A549 (cell line): ENCODE results near the gene MIER1. TPM values are rescaled to one million over a fixed set of nuclear protein-coding genes. Genes with fewer than 3 reads are reported as not detected.

ENCODE experiments used
- ATAC-seq, 2 experiments: fragments of 200-7000 bp in 1 of 2; fragments of >200 bp in 1 of 2; cut with Nextera tagmentation in 1 of 2; cut with Tn5 transposase in 1 of 2; 3 replicates each; pipeline versions ENCODE4 v1.8.0 to v1.9.1; 2018 to 2020; ENCODE audit warnings: mild to moderate bottlenecking in 1 of 2, moderate library complexity in 1 of 2
- CTCF ChIA-PET: fragments of 300-600 bp; sonication (Branson Sonifier 250); formaldehyde crosslinking; extraction: SDS; loops from one replicate; lab custom pipeline; 2021; ENCODE audit warnings: antibody characterized with exemption, inconsistent platforms; lab: Yijun Ruan, JAX
- POLR2A ChIA-PET: fragments of 350-600 bp; formaldehyde crosslinking; extraction: SDS; loops from one replicate; lab custom pipeline; 2021; ENCODE audit warnings: antibody characterized with exemption, inconsistent platforms; lab: Yijun Ruan, JAX
- DNase-seq, 2 experiments: peaks; one replicate each; pipeline versions ENCODE4 v3.0.0 to v3.0.0-alpha.2; 2011 to 2016; ENCODE audit warnings: low read depth in 1 of 2, low spot score in 1 of 2
- FAIRE-seq: peaks from 2 replicates; lab custom pipeline; 2011; peaks lifted over from hg19 to GRCh38; lab: Jason Lieb, UNC
- H3K27ac ChIP-seq, 2 experiments: fragments of >200 bp; sonication (Bioruptor Twin); formaldehyde crosslinking; 3 replicates each; pipeline ENCODE4 v1.5.1; 2016 to 2017
- H3K4me1 ChIP-seq: fragments of >200 bp; sonication (Bioruptor Twin); formaldehyde crosslinking; 3 replicates; pipeline ENCODE4 v1.6.1; 2016
- H3K4me2 ChIP-seq: fragments of >200 bp; sonication (Bioruptor Twin); formaldehyde crosslinking; 3 replicates; pipeline ENCODE4 v1.6.1; 2016
- H3K4me3 ChIP-seq: fragments of >200 bp; sonication (Bioruptor Twin); formaldehyde crosslinking; 3 replicates; pipeline ENCODE4 v1.5.1; 2016
- H3K9me3 ChIP-seq: fragments of >200 bp; sonication (Bioruptor Twin); formaldehyde crosslinking; 3 replicates; pipeline ENCODE4 v1.6.1; 2016
- BHLHE40 ChIP-seq: IDR thresholded peaks from 2 replicates; pipeline ENCODE4 v1.6.1; 2012; ENCODE audit warnings: low read depth, low read length, inconsistent platforms
- CBX2 ChIP-seq: fragments of 200-600 bp; sonication (generic); IDR thresholded peaks from 2 replicates; pipeline ENCODE4 v1.6.1; 2016; ENCODE audit warnings: low read depth, mild to moderate bottlenecking, borderline replicate concordance
- CBX8 ChIP-seq: fragments of 200-600 bp; sonication (generic); IDR thresholded peaks from 2 replicates; pipeline ENCODE4 v1.6.1; 2016
- CTCF ChIP-seq: fragments of >200 bp; sonication (Bioruptor Twin); formaldehyde crosslinking; IDR thresholded peaks from 3 replicates; pipeline ENCODE4 v1.5.1; 2016
- EHF ChIP-seq: fragments of 250-450 bp; sonication (Bioruptor Pico); IDR thresholded peaks from 2 replicates; pipeline ENCODE4 v1.5.0; 2020; ENCODE audit warnings: mild to moderate bottlenecking
- EHMT2 ChIP-seq: fragments of 200-600 bp; sonication (generic); IDR thresholded peaks from 2 replicates; pipeline ENCODE4 v1.6.1; 2016; ENCODE audit warnings: antibody characterized with exemption, low read depth, mild to moderate bottlenecking, moderate library complexity
- EP300 ChIP-seq, 2 experiments: fragments of >200 bp; sonication (Bioruptor Twin); formaldehyde crosslinking; IDR thresholded peaks; 2 replicates in 1 of 2; 3 replicates in 1 of 2; pipeline ENCODE4 v1.6.1; 2016 to 2017
- ESRRA ChIP-seq: fragments of 150-350 bp; IDR thresholded peaks from 2 replicates; pipeline ENCODE4 v1.6.1; 2014; ENCODE audit warnings: mild to moderate bottlenecking, low read length, borderline replicate concordance
- GATA3 ChIP-seq: IDR thresholded peaks from 2 replicates; pipeline ENCODE4 v1.6.1; 2012; ENCODE audit warnings: borderline replicate concordance
- HEYL ChIP-seq: fragments of 250-450 bp; sonication (Bioruptor Pico); IDR thresholded peaks from 2 replicates; pipeline ENCODE4 v1.8.0; 2021; ENCODE audit warnings: mild to moderate bottlenecking, moderate library complexity
- KDM1A ChIP-seq: fragments of 200-600 bp; sonication (generic); IDR thresholded peaks from 2 replicates; pipeline ENCODE4 v1.6.1; 2016; ENCODE audit warnings: low read depth, mild to moderate bottlenecking
- KDM5A ChIP-seq: fragments of 200-600 bp; sonication (generic); IDR thresholded peaks from 2 replicates; pipeline ENCODE4 v1.6.1; 2016; ENCODE audit warnings: antibody characterized with exemption, mild to moderate bottlenecking
- NR3C1 ChIP-seq: fragments of >200 bp; sonication (Bioruptor Twin); formaldehyde crosslinking; IDR thresholded peaks from 3 replicates; pipeline ENCODE4 v1.6.1; 2017
- PHF8 ChIP-seq: fragments of 200-600 bp; sonication (generic); IDR thresholded peaks from 2 replicates; pipeline ENCODE4 v1.6.1; 2016; ENCODE audit warnings: low read depth, mild to moderate bottlenecking, antibody characterized with exemption, moderate library complexity, borderline replicate concordance
- POLR2A ChIP-seq: IDR thresholded peaks from 2 replicates; pipeline ENCODE4 v1.6.1; 2012; ENCODE audit warnings: mild to moderate bottlenecking, low read length
- POLR2AphosphoS2 ChIP-seq: conservative IDR thresholded peaks from 2 replicates; pipeline ENCODE4 v1.6.1; 2012; ENCODE audit warnings: low read length, improper control_type of control experiment, inconsistent platforms
- RAD21 ChIP-seq, 2 experiments: fragments of >200 bp in 1 of 2; sonication (Bioruptor Twin) in 1 of 2; formaldehyde crosslinking in 1 of 2; IDR thresholded peaks in 1 of 2; conservative IDR thresholded peaks in 1 of 2; 2 replicates in 1 of 2; 3 replicates in 1 of 2; pipeline ENCODE4 v1.6.1; 2012 to 2018; ENCODE audit warnings: inconsistent platforms in 1 of 2
- RARB ChIP-seq: fragments of 250-450 bp; sonication (Bioruptor Pico); IDR thresholded peaks from 2 replicates; pipeline ENCODE4 v1.8.0; 2021; ENCODE audit warnings: mild to moderate bottlenecking, moderate library complexity
- RFX5 ChIP-seq: fragments of 450-650 bp; IDR thresholded peaks from 2 replicates; pipeline ENCODE4 v1.7.1; 2014; ENCODE audit warnings: antibody characterized with exemption, mild to moderate bottlenecking, moderate library complexity
- SMC3 ChIP-seq: fragments of >200 bp; sonication (Bioruptor Twin); formaldehyde crosslinking; IDR thresholded peaks from 3 replicates; pipeline ENCODE4 v1.6.1; 2018; ENCODE audit warnings: inconsistent platforms
- USF2 ChIP-seq: fragments of 450-650 bp; IDR thresholded peaks from 2 replicates; pipeline ENCODE4 v1.6.1; 2014; ENCODE audit warnings: antibody characterized with exemption
- ZC3H11A ChIP-seq: fragments of 450-650 bp; IDR thresholded peaks from 2 replicates; pipeline ENCODE4 v1.6.1; 2014; ENCODE audit warnings: antibody characterized with exemption, mild to moderate bottlenecking
- ZFP36 ChIP-seq: fragments of 450-650 bp; IDR thresholded peaks from 2 replicates; pipeline ENCODE4 v1.6.1; 2014; ENCODE audit warnings: borderline replicate concordance; ENCODE audit not compliant: partially characterized antibody
- ZSCAN20 ChIP-seq: fragments of 250-450 bp; sonication (Bioruptor Pico); IDR thresholded peaks from 2 replicates; pipeline ENCODE4 v1.8.0; 2022; ENCODE audit warnings: mild to moderate bottlenecking, moderate library complexity
- WGBS: methylation state at CpG from one replicate; pipeline ENCODE4 v1.1.6; 2017; ENCODE audit errors: missing lambda C conversion rate; 5-methylcytosine and 5-hydroxymethylcytosine counted together
- polyA plus RNA-seq, 4 experiments: library from polyadenylated mRNA; depleted of rRNA in 3 of 4; stranded (reverse); fragments of >200 nt; fragmentation: RNase III in 1 of 4; extraction: RNeasy Plus Mini Kit Qiagen cat#74134 plus additional on column Dnase treatment in 1 of 4; gene quantifications; 2 replicates in 3 of 4; 3 replicates in 1 of 4; pipeline ENCODE4 v1.2.3, GENCODE V29; 2011 to 2017
- TF ChIP-seq, protein P1 (sequence below): IDR thresholded peaks from 2 replicates; pipeline ENCODE4 v1.6.1; 2012; ENCODE audit warnings: low read depth, borderline replicate concordance
- TF ChIP-seq, protein P2 (sequence below): IDR thresholded peaks from 2 replicates; pipeline ENCODE4 v1.6.1; 2012

Gene MIER1
- polyA plus RNA-seq, 2 of the 4 experiments (the other 2 are of a cell fraction): 11.9 to 22.6 TPM

DNA sequence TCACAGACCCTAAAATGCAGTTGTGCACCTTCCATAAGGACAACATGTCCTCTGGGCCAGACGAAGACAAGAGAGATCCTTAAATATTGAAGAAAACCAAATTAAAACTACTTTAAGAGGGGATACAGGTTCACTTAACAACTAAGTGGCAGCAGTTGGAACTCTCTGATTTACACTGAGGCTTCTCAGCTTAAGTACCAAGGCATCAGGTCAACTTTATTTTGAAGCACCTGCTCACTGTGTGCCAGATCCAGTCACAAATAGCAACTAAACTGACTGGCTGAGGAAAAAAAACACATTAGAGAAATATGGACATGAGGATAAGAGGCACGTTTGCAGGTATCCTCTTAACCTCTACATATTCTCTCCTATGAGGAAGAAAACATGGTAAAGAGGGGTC, 96.0 kb downstream of the MIER1 start (continued):
- no peak for TF ChIP-seq PHF8
- no peak for TF ChIP-seq ESRRA
- TF ChIP-seq POLR2AphosphoS2: no peak
- no peak for TF ChIP-seq NR3C1
- no peak for TF ChIP-seq EHMT2
- TF ChIP-seq, all 56 proteins: peak for 0

DNA sequence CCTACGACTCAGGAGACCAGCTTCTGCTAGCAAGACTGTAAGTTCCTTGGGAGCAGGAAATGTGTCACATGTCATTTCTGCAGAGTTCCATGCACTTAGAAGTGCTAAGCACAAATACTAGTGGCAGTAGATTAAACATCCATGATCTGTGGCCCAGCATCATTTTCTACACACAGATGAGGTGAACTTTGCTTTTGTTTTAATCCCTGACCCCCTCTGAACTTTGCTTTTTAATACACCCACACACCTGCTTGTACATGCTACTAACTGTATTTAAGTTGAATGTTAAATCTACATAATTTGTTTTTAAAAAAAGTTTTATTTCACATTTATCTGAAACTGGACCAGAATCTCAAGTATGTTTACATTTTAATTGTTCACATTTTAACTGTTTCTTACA, 104.7 kb downstream of the MIER1 start:
- FAIRE-seq (no peak), ATAC-seq (no peak), DNase-seq (no peak)
- Histone ChIP-seq H3K4me3 (no peak overlapping the region), H3K9me3 (no peaks in the 10 kb centered on the region), H3K4me2 (no peak overlapping the region), H3K4me1 (no peaks in the 10 kb centered on the region), H3K27ac (no peak overlapping the region)
- ChIA-PET CTCF (interaction anchor here (0.8 to 1.9 kb wide), 2 partner anchors 29 to 119 kb away, joined by 4 read pairs; no protein-coding TSS in a partner anchor), POLR2A (no interaction called here)
- 100% methylated on average over 1 of the region's 1 CpG for WGBS
- TF ChIP-seq CBX2 (no peak), ZC3H11A (no peak), RFX5 (no peak), ESRRA (no peak), GATA3 (no peak), RAD21 (conservative IDR thresholded peaks at IDR 0.05 in 1 of 2, IDR thresholded peaks at IDR 0.05 in 1 of 2) (no peak), BHLHE40 (no peak), ZSCAN20 (no peak), CBX8 (no peak), RARB (CRISPR knock-in tag) (no peak)

GRCh38 chr1:67031121-67031858, 106.5 kb downstream of the MIER1 start:
- 90% methylated on average over 5 of the region's 5 CpGs for WGBS
- FAIRE-seq (no peak), ATAC-seq (no peak), DNase-seq (no peak)
- no peaks in the 10 kb centered on the region for H3K9me3 ChIP-seq
- POLR2A ChIA-PET: no interaction called here
- TF ChIP-seq CTCF (no peak), SMC3 (no peak), HEYL (CRISPR knock-in tag) (no peak), POLR2A (no peak), KDM1A (no peak)
- TF ChIP-seq, protein P1, sequence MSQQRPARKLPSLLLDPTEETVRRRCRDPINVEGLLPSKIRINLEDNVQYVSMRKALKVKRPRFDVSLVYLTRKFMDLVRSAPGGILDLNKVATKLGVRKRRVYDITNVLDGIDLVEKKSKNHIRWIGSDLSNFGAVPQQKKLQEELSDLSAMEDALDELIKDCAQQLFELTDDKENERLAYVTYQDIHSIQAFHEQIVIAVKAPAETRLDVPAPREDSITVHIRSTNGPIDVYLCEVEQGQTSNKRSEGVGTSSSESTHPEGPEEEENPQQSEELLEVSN: no peak
- H3K27ac ChIP-seq: no peak overlapping the region
- H3K4me3 ChIP-seq: no peak overlapping the region
- H3K4me2 ChIP-seq: no peak overlapping the region
- CTCF ChIA-PET: interaction anchor here (1.1 to 1.4 kb wide), 2 partner anchors 9 to 22 kb away, joined by 3 read pairs; partner anchors contain the start of gene SLC35D1
- no peaks in the 10 kb centered on the region for H3K4me1 ChIP-seq

- Histone ChIP-seq H3K27ac (no peak overlapping the region), H3K9me3 (no peaks in the 10 kb centered on the region)
- no peak for DNase-seq
- TF ChIP-seq CTCF (no peak), KDM1A (no peak), EP300 (IDR thresholded peaks at IDR 0.05) (no peak), SMC3 (no peak), ZC3H11A (no peak), CBX2 (no peak), ZFP36 (no peak), EHF (CRISPR knock-in tag) (no peak), KDM5A (no peak), HEYL (CRISPR knock-in tag) (no peak), USF2 (no peak)
- TF ChIP-seq, protein P2, sequence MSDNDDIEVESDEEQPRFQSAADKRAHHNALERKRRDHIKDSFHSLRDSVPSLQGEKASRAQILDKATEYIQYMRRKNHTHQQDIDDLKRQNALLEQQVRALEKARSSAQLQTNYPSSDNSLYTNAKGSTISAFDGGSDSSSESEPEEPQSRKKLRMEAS: no peak
- TF ChIP-seq, all 56 proteins: peak for 0
- FAIRE-seq: no peak
- no peaks in the 10 kb centered on the region for H3K4me1 ChIP-seq
- CTCF ChIA-PET: interaction anchor here (1.1 to 1.4 kb wide), 2 partner anchors 8 to 22 kb away, joined by 3 read pairs; partner anchors contain the start of gene SLC35D1
- WGBS: 96% methylated on average over 4 of the region's 4 CpGs
- POLR2A ChIA-PET: no interaction called here
- H3K4me3 ChIP-seq: no peak overlapping the region
- H3K4me2 ChIP-seq: no peak overlapping the region
- no peak for ATAC-seq
These were observed 107.1 kb downstream of the MIER1 start for GRCh38 chr1:67031859-67032247.
